GM19099 (cell line): ENCODE data around the gene ENTPD2.

ENCODE experiments used
- POLR2A ChIP-seq: IDR thresholded peaks from 3 replicates; pipeline ENCODE4 v1.6.1; 2011; ENCODE audit warnings: low read depth; ENCODE audit not compliant: insufficient read length; ENCODE audit errors: extremely low read depth

ENTPD2 gene

DNA sequence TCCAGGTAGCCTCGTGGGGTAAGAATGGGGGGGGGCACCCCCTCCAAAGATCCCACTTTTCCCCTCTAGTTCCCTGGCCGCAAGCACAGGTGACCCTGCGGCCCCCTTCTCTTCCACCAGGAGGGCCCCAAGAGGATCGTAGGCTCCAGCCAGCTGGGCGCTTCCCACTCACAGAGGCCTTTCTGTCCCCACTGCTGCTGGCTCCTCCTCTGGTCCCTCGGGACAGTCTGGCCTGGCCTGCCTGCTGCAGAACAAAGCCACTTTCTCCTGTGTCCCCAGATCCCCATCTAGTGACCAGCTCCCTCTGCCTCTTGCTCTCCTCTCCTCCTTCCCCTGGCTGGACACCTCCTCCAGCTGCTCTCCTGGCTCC, 17.0 kb upstream of the ENTPD2 start:
- TF ChIP-seq POLR2A = no peak

DNA sequence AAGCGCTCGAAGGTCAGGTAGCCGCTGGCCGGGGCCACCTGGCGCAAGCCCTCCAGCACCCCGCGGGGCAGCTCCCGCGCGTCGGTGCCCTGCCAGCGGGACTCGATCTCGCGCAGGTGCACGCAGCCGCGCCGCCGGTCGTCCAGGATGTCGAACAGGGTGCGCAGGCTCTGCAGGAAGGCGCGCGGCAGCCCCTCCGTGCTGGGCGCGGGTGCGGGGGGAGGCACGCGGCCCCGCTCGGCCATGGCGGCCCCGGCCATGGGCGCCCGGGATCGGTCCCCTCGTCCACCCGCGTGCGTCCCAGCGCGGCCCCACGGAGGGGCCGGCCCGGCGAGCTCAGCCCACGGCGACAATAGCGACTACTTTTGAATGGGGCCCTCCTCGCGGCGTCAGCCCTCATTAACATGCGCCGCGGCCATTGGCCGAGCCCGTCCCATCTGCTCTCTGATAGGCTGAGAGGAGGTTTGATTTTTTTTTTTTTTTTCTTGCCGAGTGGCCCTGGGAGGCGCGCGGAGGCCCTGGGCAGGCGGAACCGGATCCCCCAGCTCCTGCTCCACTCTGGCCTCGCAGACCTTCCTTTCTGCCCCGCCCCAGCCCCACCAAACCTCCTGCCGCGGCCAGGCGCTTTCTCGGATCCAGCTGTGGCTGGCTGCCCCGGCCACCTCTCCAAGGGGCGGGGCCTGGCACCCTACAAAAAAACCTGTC, 16.5 kb upstream of the ENTPD2 start, which contains the start of gene SAPCD2:
Gene SAPCD2 (minus strand): TSS at position 357 of the 705 bp plus-strand sequence. CDS start 97 bp downstream, at position 260.
- peak; percentile 73 for TF ChIP-seq POLR2A

GRCh38 chr9:137069508-137070091, 15.7 kb upstream of the ENTPD2 start:
- no peak for TF ChIP-seq POLR2A

- no peak for TF ChIP-seq POLR2A
Measured at GRCh38 chr9:137068539-137069507, 15.0 kb upstream of the ENTPD2 start.

- TF ChIP-seq POLR2A = no peak
Measured at GRCh38 chr9:137067860-137068538, 14.1 kb upstream of the ENTPD2 start.

- no peak for TF ChIP-seq POLR2A
Measured at GRCh38 chr9:137066096-137066861, 12.4 kb upstream of the ENTPD2 start.

GRCh38 chr9:137065336-137065967, 11.6 kb upstream of the ENTPD2 start:
- no peak for TF ChIP-seq POLR2A

DNA sequence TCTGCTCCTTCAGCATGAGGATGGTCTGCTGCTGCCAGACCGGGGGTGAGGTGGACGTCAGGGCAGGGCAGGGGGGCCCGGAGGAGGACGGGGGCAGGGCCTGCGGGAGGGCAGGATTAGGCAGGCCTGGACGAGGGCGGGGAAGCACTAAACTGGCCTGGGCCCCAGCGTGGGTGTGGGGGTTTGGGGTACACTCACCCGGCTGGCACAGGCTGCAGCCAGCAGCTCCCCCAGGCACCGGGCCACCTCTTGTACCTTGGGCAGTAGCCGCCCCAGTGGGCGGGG, 11.0 kb upstream of the ENTPD2 start:
- TF ChIP-seq POLR2A = no peak

DNA sequence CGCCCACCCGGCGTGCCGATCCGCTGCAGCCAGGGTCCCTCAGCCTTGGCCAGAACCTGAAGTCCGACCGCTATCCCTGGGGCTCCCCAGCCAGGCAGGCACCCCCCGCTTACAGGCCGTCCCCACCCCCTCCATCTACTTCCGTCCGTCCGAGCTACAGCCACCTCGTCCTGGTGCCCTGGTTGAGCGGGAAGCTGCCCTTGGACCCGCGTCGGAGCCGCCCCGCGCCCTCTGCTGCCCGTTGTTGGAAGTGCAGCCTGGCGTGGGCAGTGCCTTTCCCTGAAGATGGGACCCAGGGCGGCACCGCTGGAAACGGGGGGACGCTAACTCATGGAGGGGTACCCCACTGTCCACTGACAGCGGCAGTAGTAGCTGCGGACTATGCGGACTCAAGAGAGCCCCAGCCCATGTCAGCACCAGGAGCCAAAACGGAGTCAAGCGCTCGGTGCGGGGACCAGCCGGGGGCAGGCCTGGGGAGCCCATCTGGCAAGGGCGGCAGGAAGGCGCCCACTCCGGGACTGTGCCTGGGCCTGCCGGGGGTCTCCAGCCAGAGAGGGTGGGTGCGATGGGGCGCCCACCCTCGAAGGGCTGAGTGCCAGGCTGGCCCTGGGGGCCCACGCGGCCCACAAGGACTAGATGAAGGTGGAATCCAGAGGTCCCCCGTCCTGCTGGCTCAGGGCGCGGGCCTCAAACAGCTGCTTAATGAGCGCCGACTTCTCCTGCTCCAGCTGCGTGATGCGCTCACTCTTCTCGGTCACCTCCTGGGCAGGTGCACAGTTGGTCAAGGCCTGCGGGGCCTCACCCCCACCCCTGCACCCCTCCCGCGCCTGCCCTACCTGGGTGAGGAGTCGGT, 10.4 kb upstream of the ENTPD2 start:
- no peak for TF ChIP-seq POLR2A

DNA sequence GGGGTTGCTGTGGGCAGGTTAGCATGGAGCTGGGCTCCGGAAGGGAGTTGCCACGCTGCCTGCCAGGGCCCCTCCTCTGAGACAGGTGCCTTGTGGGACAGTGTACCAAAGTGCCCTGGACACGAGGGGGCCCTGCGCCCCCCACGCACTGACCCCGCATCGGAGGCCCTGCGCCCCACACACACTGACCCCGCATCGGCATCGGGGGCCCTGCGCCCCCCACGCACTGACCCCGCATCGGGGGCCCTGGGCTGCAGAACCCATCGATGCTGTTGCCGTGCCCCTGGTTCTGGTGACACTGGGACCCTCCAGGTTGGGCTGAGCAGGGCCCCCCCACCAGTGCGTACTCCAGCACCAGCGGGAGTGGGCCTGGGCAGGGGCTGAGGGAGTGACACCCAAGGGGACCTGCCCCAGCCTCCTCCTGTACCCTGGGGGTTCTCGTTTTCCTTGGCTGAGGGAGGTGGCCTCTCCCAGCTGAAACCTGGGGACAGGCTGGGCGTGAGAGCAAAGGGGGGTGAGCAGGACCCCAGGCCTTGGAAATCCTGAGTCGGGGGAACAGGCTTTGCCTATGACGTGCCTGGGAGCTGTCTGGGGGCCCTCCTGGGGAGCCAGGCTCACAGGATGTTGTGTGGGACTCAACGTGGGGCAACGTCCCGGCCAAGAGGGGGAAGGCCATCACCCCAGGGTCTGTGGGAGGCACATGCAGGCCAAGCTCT, 9.6 kb upstream of the ENTPD2 start:
- no peak for TF ChIP-seq POLR2A

GRCh38 chr9:137062384-137062783, 8.5 kb upstream of the ENTPD2 start:
- TF ChIP-seq POLR2A = no peak

DNA sequence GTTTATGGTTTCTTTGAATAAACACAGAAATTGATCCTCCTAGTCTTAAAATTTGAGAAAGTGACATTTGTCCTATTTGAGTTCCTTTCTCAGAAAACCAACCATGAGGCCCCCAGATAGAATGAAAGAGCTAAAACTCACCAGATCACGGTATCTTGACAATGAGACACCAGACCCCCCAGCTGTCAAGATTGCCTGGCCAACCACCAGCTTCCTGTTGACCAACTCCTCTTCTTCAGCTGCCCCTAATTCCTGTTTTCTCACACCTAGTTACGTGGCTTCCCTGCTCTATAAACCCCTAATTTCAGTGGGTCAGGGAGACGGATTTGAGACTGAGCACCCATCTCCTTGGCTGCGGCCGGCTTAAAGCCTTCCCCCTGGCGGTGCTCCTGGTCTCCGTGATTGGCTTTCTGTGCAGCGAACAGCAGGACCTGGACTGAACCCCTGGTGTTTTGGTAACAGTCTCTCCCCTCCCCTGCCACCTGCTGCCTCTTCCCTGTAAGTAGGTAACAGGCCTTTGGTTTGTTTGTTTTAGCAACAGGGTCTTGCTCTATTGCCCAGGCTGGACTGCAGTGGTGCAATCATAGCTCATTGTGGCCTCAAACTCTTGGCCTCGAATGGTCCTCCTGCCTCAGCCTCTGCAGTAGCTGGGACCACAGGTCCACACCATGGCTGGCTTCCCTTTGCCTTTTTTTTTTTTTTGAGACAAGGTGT, 4.8 kb upstream of the ENTPD2 start:
- TF ChIP-seq POLR2A = no peak
